Measurements from ENCODE around the gene ZNF516.

Gene ZNF516

GRCh38 chr18:76420898-76421684, 74.0 kb downstream of the ZNF516 start:
- DNase-seq: peak; percentile 42

GRCh38 chr18:76419811-76420210, 75.2 kb downstream of the ZNF516 start:
- peak; percentile 17 for DNase-seq

- no peak for DNase-seq
Measured at GRCh38 chr18:76416911-76417310, 78.1 kb downstream of the ZNF516 start.

GRCh38 chr18:76414936-76415621, 80.0 kb downstream of the ZNF516 start:
- no peak for DNase-seq

- no peak for DNase-seq
Measured at GRCh38 chr18:76412818-76413565, 82.0 kb downstream of the ZNF516 start.

- DNase-seq: no peak
Measured at GRCh38 chr18:76412010-76412817, 82.8 kb downstream of the ZNF516 start.

GRCh38 chr18:76410660-76411417, 84.2 kb downstream of the ZNF516 start:
- peak; percentile 34 for DNase-seq

- no peak for DNase-seq
Measured at GRCh38 chr18:76410033-76410432, 85.0 kb downstream of the ZNF516 start.

- no peak for DNase-seq
Measured at GRCh38 chr18:76408480-76409067, 86.5 kb downstream of the ZNF516 start.

- no peak for DNase-seq
Measured at GRCh38 chr18:76407681-76408080, 87.4 kb downstream of the ZNF516 start.

- DNase-seq: no peak
Measured at GRCh38 chr18:76406791-76407190, 88.3 kb downstream of the ZNF516 start.

GRCh38 chr18:76405681-76406356, 89.2 kb downstream of the ZNF516 start:
- DNase-seq: peak; percentile 67

- no peak for DNase-seq
Measured at GRCh38 chr18:76405280-76405679, 89.8 kb downstream of the ZNF516 start.

- no peak for DNase-seq
Measured at GRCh38 chr18:76404345-76404831, 90.7 kb downstream of the ZNF516 start.

GRCh38 chr18:76402026-76402990, 92.7 kb downstream of the ZNF516 start:
- no peak for DNase-seq

GRCh38 chr18:76401498-76401897, 93.5 kb downstream of the ZNF516 start:
- peak; percentile 36 for DNase-seq

GRCh38 chr18:76399613-76400391, 95.2 kb downstream of the ZNF516 start:
- peak; percentile 21 for DNase-seq

GRCh38 chr18:76398896-76399612, 96.0 kb downstream of the ZNF516 start:
- DNase-seq: peak; percentile 85
